Aorta (tissue), 5 donors: ENCODE results near the gene RCL1. TPM values are rescaled to one million over a fixed set of nuclear protein-coding genes. Genes with fewer than 3 reads are reported as not detected.
A peak's percentile ranks its signal among the peaks of the same experiment; 100 is the strongest.

Source experiments
- ATAC-seq: fragments of 200-7000 bp; cut with Tn5 transposase; one replicate; pipeline ENCODE4 v1.9.1; 2022; ENCODE audit warnings: moderate library complexity; ENCODE audit not compliant: low FRiP score
- DNase-seq, 2 donors: peaks; one replicate each; pipeline ENCODE4 v3.0.0-alpha.2; 2020
- H3K27ac ChIP-seq, 2 donors: one replicate each; pipeline ENCODE4 v1.5.1; 2013; ENCODE audit warnings: low read length in 2 of 2, mild to moderate bottlenecking in 2 of 2, moderate library complexity in 2 of 2, control low read depth in 1 of 2, inconsistent platforms in 1 of 2, low read depth in 1 of 2
- H3K27me3 ChIP-seq, 2 donors: one replicate each; pipeline ENCODE4 v1.6.1; 2013; ENCODE audit warnings: control low read depth in 1 of 2, low read length in 1 of 2, mild to moderate bottlenecking in 1 of 2, moderate library complexity in 1 of 2; ENCODE audit not compliant: insufficient read depth in 2 of 2, control insufficient read depth in 1 of 2
- H3K36me3 ChIP-seq, 2 donors: one replicate each; pipeline ENCODE4 v1.6.1; 2013; ENCODE audit warnings: control low read depth in 1 of 2, low read length in 1 of 2, mild to moderate bottlenecking in 1 of 2; ENCODE audit not compliant: insufficient read depth in 2 of 2, control insufficient read depth in 1 of 2
- H3K4me1 ChIP-seq, 2 donors: one replicate each; pipeline ENCODE4 v1.6.1; 2013; ENCODE audit warnings: low read length in 2 of 2, control low read depth in 1 of 2, mild to moderate bottlenecking in 1 of 2, moderate library complexity in 1 of 2; ENCODE audit not compliant: insufficient read depth in 2 of 2, control insufficient read depth in 1 of 2
- H3K4me3 ChIP-seq, 2 donors: one replicate each; pipeline ENCODE4 v1.5.1; 2013; ENCODE audit warnings: low read length in 2 of 2, control low read depth in 1 of 2, mild to moderate bottlenecking in 1 of 2
- H3K9me3 ChIP-seq: one replicate; pipeline ENCODE4 v1.6.1; 2013; ENCODE audit warnings: mild to moderate bottlenecking, low read length; ENCODE audit not compliant: control insufficient read depth
- WGBS, 2 donors: extraction: QIAGEN DNeasy Blood & Tissue Kit; methylation state at CpG; one replicate each; pipeline ENCODE4 v1.1.7; 2013; 5-methylcytosine and 5-hydroxymethylcytosine counted together
- intact Hi-C, 2 donors: fragments of 100-400 bp; cut with DNase I; formaldehyde crosslinking; loops; one replicate each; pipeline versions ENCODE4 v1.14.2 to v1.15.0; 2022
- polyA plus RNA-seq, 2 donors: library from polyadenylated mRNA; stranded (reverse); fragments of 200-250 nt; gene quantifications; one replicate each; pipeline ENCODE4 v1.2.3, GENCODE V29; 2013
- total RNA-seq, 2 donors: library from RNA; stranded (reverse); fragmentation: NEBNext Ultra II Directional; extraction: Animal tissue kit (Norgen Biotek cat#: 25700); gene quantifications; one replicate each; pipeline ENCODE4 v1.2.1, GENCODE V29; 2021
- donor health status: healthy with polysubstance abuse.
- donor health status: Bipolar disorder and iron deficiency.
- donor health status: DM: no; HTN: no; CAD: no.
- donor health status: DM: no; HTN: no; CAD: no.
- donor health status: DM: yes; HTN: yes; CAD: no.

Gene RCL1
- total and polyA plus RNA-seq, 4 donors = 10.8 to 41.9 (median 26.8) TPM

DNA sequence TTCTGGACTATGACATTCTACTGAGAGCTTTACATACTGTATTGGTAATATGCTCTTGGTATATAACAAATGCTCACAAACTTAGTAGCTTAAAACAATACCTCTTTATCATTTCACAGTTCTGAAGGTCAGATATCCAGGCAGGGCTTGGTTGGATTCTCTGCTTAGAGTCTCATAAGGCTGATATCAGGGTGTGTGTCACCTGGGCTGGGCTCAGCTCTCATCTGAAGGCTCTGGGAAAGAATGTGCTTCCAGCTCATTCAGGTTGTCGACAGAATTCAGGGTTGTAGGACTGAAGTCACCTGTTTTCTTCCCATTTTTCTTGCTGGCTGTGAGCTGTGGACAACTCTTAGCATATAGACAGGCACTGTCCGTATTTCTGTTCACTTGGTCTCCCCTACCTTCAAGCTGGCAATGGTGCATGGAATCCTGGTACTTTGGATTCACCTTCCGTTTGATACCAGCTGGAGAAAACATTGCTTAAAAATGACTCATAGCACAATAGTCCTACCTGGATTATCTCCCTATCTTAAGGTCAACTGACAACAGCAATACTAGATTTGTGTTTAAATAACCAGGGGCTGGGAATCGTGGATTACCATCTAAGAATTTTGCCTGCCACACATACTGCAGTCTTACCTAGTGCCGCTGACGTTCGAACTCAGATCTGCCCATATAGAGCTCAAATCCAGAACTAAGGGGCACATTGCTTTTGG, 69.2 kb downstream of the RCL1 start:
- peaks cover 9 to 23% of the 10 kb centered on the region in 2 donors for H3K4me1 ChIP-seq
- DNase-seq (no peak), ATAC-seq (no peak)
- H3K9me3 ChIP-seq = no peaks in the 10 kb centered on the region
- 96% methylated on average over 7 of the region's 7 CpGs for WGBS, 2 donors
- no peaks in the 10 kb centered on the region for H3K36me3 ChIP-seq
- intact Hi-C loops = no loop called here
- no peak overlapping the region for H3K4me3 ChIP-seq
- H3K27ac ChIP-seq = peak overlapping the region in 1 of 2 donors; percentile 17
- no peaks in the 10 kb centered on the region for H3K27me3 ChIP-seq

DNA sequence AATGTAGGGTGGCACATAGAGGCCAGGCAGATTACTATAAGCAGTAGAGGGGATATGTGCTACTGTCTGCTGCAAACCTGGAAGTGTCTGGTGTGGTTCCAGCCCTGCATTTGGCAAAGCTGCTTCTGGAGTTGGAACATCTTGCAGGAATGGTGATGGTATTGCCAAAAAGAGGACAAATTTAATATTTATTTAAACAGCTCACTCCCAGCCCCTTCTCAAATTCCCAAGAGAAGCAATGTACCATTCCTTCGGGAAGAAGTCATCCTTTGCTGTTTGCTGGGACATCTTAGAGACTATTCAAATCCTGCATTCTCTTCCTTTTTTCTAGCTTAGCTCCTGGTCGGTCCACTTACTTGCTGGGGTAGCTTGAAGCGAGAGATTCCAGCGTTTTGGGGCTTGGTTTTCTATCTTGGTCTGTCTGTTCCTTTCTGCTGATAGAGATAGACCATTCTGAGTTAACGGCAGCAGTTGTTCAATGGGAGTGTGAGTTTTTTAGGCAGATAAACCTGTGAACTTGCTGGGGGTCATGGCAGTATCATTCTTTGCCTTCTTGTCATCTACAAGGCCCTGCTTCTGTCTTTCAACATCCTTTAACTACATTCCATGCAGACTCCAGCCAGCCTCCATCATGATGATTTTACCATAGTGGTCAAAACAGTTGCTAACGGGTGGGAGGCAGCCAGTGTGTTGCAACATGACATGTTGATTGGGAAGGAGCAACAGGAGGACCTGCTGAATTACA, 69.9 kb downstream of the RCL1 start:
- H3K27me3 ChIP-seq = no peaks in the 10 kb centered on the region
- no peak overlapping the region for H3K4me3 ChIP-seq
- ATAC-seq (peak; percentile 17), DNase-seq (no peak)
- WGBS, 2 donors = 72 to 79% methylated on average over 6 of the region's 6 CpGs
- H3K9me3 ChIP-seq = no peaks in the 10 kb centered on the region
- H3K36me3 ChIP-seq = no peaks in the 10 kb centered on the region
- peak overlapping the region in 1 of 2 donors; percentile 59 for H3K27ac ChIP-seq
- intact Hi-C loops = no loop called here
- peaks cover 7 to 23% of the 10 kb centered on the region in 2 donors for H3K4me1 ChIP-seq

DNA sequence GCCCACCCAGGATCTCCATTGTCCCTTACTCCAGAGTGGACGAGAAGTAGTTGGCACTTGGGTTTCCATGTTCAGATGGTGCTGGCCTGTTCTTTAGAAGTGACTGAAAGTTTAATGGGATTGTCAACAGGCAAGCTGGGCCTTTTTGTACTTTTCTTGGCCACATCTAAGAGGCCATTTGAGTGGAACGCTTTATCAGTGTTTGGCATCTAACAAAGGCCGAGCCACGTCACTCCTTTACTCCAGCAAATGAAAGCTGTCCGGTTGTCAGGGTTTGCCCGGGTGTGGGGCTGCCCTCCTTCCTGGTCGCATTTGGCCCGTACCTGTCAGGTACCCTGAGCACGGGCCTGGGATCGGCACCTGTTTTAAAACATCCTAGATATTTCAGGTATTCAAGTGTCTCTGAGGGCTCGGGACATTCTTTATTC, 71.5 kb downstream of the RCL1 start:
- H3K27ac ChIP-seq = peak overlapping the region; percentile 52 to 55

DNA sequence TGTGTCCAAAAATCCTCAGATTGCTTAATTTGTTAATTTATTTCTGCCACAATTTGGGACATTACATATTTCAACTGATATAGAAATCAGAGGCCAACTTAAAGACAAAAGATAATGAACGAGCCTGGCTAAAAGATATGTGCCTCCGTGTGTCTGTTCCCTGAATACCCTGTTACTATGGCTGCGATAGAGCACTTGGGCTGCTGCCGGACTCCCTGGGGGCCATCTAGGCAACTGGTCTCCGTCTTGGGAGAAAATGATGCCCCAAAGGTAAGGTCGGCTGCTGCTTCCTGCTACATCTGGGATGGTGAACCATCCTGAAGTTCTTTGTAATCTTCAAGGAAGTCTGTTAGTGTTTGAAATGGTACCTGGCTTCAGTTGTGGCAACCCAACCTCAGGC, 72.0 kb downstream of the RCL1 start:
- no peak for DNase-seq
- no peak overlapping the region for H3K27ac ChIP-seq
- H3K27me3 ChIP-seq = no peaks in the 10 kb centered on the region
- no peak for ATAC-seq
- 73 to 79% methylated on average over 6 of the region's 6 CpGs for WGBS, 2 donors
- no peak overlapping the region for H3K4me3 ChIP-seq
- no peaks in the 10 kb centered on the region for H3K9me3 ChIP-seq
- intact Hi-C loops = no loop called here
- peaks cover 8 to 19% of the 10 kb centered on the region in 2 donors for H3K4me1 ChIP-seq
- H3K36me3 ChIP-seq = no peaks in the 10 kb centered on the region

More for the DNA sequence above, 71.5 kb downstream of the RCL1 start:
- Histone ChIP-seq H3K36me3 (no peaks in the 10 kb centered on the region), H3K27me3 (no peaks in the 10 kb centered on the region), H3K4me3 (no peak overlapping the region), H3K9me3 (no peaks in the 10 kb centered on the region), H3K4me1 (peaks cover 7 to 19% of the 10 kb centered on the region in 2 donors)
- ATAC-seq = peak; percentile 56
- no peak for DNase-seq
- 25 to 34% methylated on average over 11 of the region's 11 CpGs for WGBS, 2 donors
- intact Hi-C loops = no loop called here

DNA sequence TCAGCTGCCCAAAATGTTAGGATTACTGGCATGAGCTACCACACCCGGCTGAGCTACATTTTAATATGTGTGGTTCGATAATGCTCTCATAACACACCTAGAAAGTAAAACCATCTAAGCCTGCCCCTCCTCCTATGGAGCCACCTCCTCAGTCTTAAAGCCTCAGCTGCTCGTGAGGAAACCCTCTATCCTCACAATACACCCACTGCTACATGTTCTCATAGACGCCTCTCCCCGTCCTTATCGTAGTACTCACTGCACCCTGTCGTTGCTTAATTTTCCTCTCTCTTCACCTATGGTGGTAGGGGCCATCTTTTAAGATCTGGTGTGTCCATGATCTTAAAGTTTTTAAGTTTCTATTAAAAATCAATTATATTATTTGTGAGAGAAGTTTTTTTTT, 72.9 kb downstream of the RCL1 start:
- Histone ChIP-seq H3K27me3 (no peaks in the 10 kb centered on the region), H3K36me3 (no peaks in the 10 kb centered on the region), H3K9me3 (no peaks in the 10 kb centered on the region), H3K27ac (peak overlapping the region; percentile 3 to 54), H3K4me3 (no peak overlapping the region), H3K4me1 (peaks cover 8 to 19% of the 10 kb centered on the region in 2 donors)
- WGBS, 2 donors = 88% methylated on average over 7 of the region's 7 CpGs
- no peak for ATAC-seq
- DNase-seq = no peak
- intact Hi-C loops = no loop called here

DNA sequence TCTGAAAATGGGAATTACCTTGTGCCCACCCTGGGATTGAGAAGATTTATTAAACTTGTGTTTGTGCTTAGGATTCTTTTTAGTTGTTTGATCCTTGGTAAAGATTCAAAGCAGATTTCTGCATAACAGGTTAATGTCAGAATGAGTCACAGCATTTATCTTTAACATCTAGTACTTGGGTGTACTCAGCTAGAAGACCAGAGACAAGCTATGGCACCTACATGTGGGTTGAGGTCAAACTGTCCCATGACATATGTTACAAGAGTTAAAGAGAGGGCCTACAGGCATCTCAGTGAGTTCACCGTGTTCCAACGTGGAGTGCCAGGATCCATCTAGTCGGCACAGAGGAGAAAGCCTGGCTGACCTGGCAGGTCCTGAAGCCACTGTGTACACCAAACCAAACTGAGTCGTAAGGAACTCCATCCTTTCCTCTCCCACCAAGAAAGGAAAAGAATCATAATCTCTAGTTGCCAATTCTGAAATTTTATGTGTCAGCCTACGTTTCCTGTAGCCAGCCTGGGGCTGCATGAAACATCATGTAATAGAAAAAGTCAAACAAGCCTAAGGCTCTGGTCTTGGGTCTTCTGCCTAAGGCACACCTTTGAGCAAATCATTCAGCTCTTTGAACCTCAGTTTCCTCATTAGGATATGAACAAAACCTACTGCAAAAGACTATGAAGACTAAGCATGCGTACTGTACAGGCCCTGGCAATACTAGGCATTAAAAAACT, 73.7 kb downstream of the RCL1 start:
- peaks cover 12 to 17% of the 10 kb centered on the region in 2 donors for H3K4me1 ChIP-seq
- no peaks in the 10 kb centered on the region for H3K36me3 ChIP-seq
- 43 to 60% methylated on average over 6 of the region's 6 CpGs for WGBS, 2 donors
- intact Hi-C loops = no loop called here
- H3K9me3 ChIP-seq = no peaks in the 10 kb centered on the region
- no peak for DNase-seq
- H3K27me3 ChIP-seq = no peaks in the 10 kb centered on the region
- no peak overlapping the region for H3K4me3 ChIP-seq
- peak overlapping the region in 1 of 2 donors; percentile 75 for H3K27ac ChIP-seq
- no peak for ATAC-seq

DNA sequence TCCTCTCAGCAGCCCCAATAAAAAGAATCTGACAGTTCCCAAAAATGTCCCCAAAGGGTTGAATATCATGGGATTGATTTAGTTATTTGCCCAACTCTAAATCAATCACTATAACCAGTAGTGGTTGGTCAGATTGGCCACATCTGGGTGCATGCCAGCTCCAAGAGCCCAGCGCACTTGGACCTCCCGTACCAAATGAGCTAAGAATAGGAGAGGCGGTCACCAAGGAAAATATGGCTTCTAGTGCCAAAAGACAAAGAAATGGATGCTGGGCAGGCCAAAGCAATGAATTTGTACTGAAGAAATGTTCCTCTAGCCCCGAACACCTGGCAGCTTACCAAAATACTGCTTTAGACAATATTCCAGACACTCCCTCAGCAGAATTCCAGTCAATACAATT, 80.3 kb downstream of the RCL1 start:
- H3K27ac ChIP-seq = peak overlapping the region in 1 of 2 donors; percentile 81
- H3K27me3 ChIP-seq = no peaks in the 10 kb centered on the region
- WGBS, 2 donors = 5 to 6% methylated on average over 4 of the region's 4 CpGs
- H3K4me3 ChIP-seq = no peak overlapping the region
- H3K4me1 ChIP-seq = peaks cover 5 to 11% of the 10 kb centered on the region in 2 donors
- no peaks in the 10 kb centered on the region for H3K9me3 ChIP-seq
- peak; percentile 80 for ATAC-seq
- intact Hi-C loops = no loop called here
- no peaks in the 10 kb centered on the region for H3K36me3 ChIP-seq
- DNase-seq = peak; percentile 78 to 90

DNA sequence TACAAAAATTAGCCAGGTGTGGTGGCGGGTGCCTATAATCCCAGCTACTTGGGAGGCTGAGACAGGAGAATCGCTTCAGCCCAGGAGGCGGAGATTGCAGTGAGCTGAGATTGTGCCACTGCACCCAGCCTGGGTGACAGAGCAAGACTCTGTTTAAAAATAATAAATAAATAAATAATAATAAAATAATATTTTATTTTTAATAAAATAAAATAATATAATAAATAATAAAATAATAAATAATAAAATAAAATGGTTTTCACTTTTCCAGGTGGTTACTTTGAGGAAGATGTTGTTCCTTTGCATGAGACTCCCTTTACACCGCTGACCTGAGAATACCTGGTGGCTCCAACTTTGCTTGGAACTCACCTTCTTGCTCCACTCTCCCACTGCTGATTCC, 82.8 kb downstream of the RCL1 start:
- DNase-seq (no peak), ATAC-seq (no peak)
- intact Hi-C loops = no loop called here
- H3K27me3 ChIP-seq = no peaks in the 10 kb centered on the region
- no peak overlapping the region for H3K4me3 ChIP-seq
- no peaks in the 10 kb centered on the region for H3K9me3 ChIP-seq
- H3K36me3 ChIP-seq = no peaks in the 10 kb centered on the region
- no peak overlapping the region for H3K27ac ChIP-seq
- 95 to 99% methylated on average over 4 of the region's 4 CpGs for WGBS, 2 donors
- H3K4me1 ChIP-seq = peaks cover 4 to 11% of the 10 kb centered on the region in 2 donors
